Sigmoid colon (tissue), 7 donors: ENCODE data around the gene CFAP61. TPM values are rescaled to one million over a fixed set of nuclear protein-coding genes. Genes with fewer than 3 reads are reported as not detected.

Experiments
- DNase-seq: peaks from one replicate; pipeline ENCODE4 v3.0.0-alpha.2; 2019
- H3K27ac ChIP-seq, 4 donors: fragments of 200-600 bp; sonication (generic); one replicate each; pipeline ENCODE4 v1.5.1; 2016 to 2019; ENCODE audit warnings: mild to moderate bottlenecking in 1 of 4
- H3K27me3 ChIP-seq, 3 donors: fragments of 200-600 bp; sonication (generic); one replicate each; pipeline ENCODE4 v1.5.1; 2019; ENCODE audit warnings: mild to moderate bottlenecking in 1 of 3
- H3K36me3 ChIP-seq, 4 donors: fragments of 200-600 bp; sonication (generic); one replicate each; pipeline ENCODE4 v1.5.1; 2016 to 2019
- H3K4me1 ChIP-seq, 4 donors: fragments of 200-600 bp; sonication (generic); one replicate each; pipeline ENCODE4 v1.5.1; 2017 to 2019
- H3K4me3 ChIP-seq, 4 donors: fragments of 200-600 bp; sonication (generic); one replicate each; pipeline ENCODE4 v1.5.1; 2017 to 2019; ENCODE audit warnings: mild to moderate bottlenecking in 2 of 4, moderate library complexity in 1 of 4
- H3K9me3 ChIP-seq, 4 donors: fragments of 200-600 bp in 3 of 4; sonication (generic) in 3 of 4; one replicate each; pipeline versions ENCODE4 v1.5.1 to v1.6.1; 2013 to 2019
- CTCF ChIP-seq, 4 experiments: fragments of 450-650 bp in 3 of 4; fragments of 200-600 bp in 1 of 4; IDR thresholded peaks; one replicate each; pipeline ENCODE4 v1.5.1; 2016 to 2019; ENCODE audit warnings: antibody characterized with exemption in 4 of 4, mild to moderate bottlenecking in 3 of 4, moderate library complexity in 2 of 4
- EP300 ChIP-seq, 4 donors: sonication (generic); formaldehyde crosslinking; IDR thresholded peaks; one replicate each; pipeline ENCODE4 v1.6.1; 2017; ENCODE audit warnings: antibody characterized with exemption in 4 of 4
- POLR2A ChIP-seq, 2 donors: fragments of 450-650 bp; IDR thresholded peaks; one replicate each; pipeline ENCODE4 v1.6.1; 2016; ENCODE audit warnings: antibody characterized with exemption in 2 of 2, mild to moderate bottlenecking in 2 of 2, moderate library complexity in 2 of 2
- POLR2AphosphoS5 ChIP-seq, 4 donors: sonication (generic); formaldehyde crosslinking; IDR thresholded peaks; one replicate each; pipeline ENCODE4 v1.6.1; 2017; ENCODE audit warnings: antibody characterized with exemption in 4 of 4
- WGBS, 2 donors: extraction: QIAGEN DNeasy Blood & Tissue Kit; methylation state at CpG; one replicate each; pipeline ENCODE4 v1.1.7; 2013; 5-methylcytosine and 5-hydroxymethylcytosine counted together
- intact Hi-C: fragments of 100-400 bp; cut with DNase I; formaldehyde crosslinking; loops from one replicate; pipeline ENCODE4 v1.15.1; 2023
- polyA plus RNA-seq, 3 donors: library from polyadenylated mRNA; stranded (reverse); fragments of 200-250 nt; gene quantifications; one replicate each; pipeline ENCODE4 v1.2.3, GENCODE V29; 2013
- total RNA-seq, 4 donors: library from RNA; depleted of rRNA; stranded (reverse); fragments of >200 nt; gene quantifications; one replicate each; pipeline ENCODE4 v1.1.0, GENCODE V29; 2016
- donor health status: healthy with polysubstance abuse.
- donor health status: Bipolar disorder and iron deficiency.
- donor health status: healthy.

CFAP61 gene
- total and polyA plus RNA-seq, 7 donors = 0.15 to 2.0 (median 0.44) TPM; not detected in 3

GRCh38 chr20:20333866-20334265 lies 281.5 kb downstream of the CFAP61 start:
- Histone ChIP-seq H3K27ac (no peak overlapping the region), H3K27me3 (peaks cover 0 to 4% (median 0%) of the 10 kb centered on the region in 3 donors), H3K9me3 (peaks cover 0 to 3% (median 0%) of the 10 kb centered on the region in 4 donors), H3K4me1 (no peaks in the 10 kb centered on the region), H3K36me3 (no peaks in the 10 kb centered on the region), H3K4me3 (no peak overlapping the region)
- WGBS, 2 donors = 70 to 87% methylated on average over 6 of the region's 6 CpGs
- intact Hi-C loops = no loop called here
- DNase-seq = no peak
- TF ChIP-seq EP300 (IDR thresholded peaks at IDR 0.05) (no peak), POLR2A (IDR thresholded peaks at IDR 0.05) (no peak), CTCF (IDR thresholded peaks at IDR 0.05) (no peak), POLR2AphosphoS5 (IDR thresholded peaks at IDR 0.05) (no peak)

- Histone ChIP-seq H3K36me3 (no peaks in the 10 kb centered on the region), H3K4me3 (no peak overlapping the region), H3K4me1 (no peaks in the 10 kb centered on the region), H3K27ac (no peak overlapping the region), H3K9me3 (peaks cover 0 to 3% (median 0%) of the 10 kb centered on the region in 4 donors), H3K27me3 (peaks cover 0 to 4% (median 0%) of the 10 kb centered on the region in 3 donors)
- WGBS, 2 donors = 34 to 41% methylated on average over 5 of the region's 5 CpGs
- DNase-seq = no peak
- intact Hi-C loops = no loop called here
- TF ChIP-seq EP300 (IDR thresholded peaks at IDR 0.05) (no peak), POLR2A (IDR thresholded peaks at IDR 0.05) (no peak), POLR2AphosphoS5 (IDR thresholded peaks at IDR 0.05) (no peak), CTCF (IDR thresholded peaks at IDR 0.05) (no peak)
Observed at GRCh38 chr20:20334489-20334888, 282.2 kb downstream of the CFAP61 start.

GRCh38 chr20:20338133-20338730 lies 285.9 kb downstream of the CFAP61 start:
- no peak for DNase-seq
- Histone ChIP-seq H3K27ac (no peak overlapping the region), H3K4me1 (peaks cover 0 to 4% (median 0%) of the 10 kb centered on the region in 4 donors), H3K4me3 (no peak overlapping the region), H3K27me3 (peaks cover 0 to 4% (median 0%) of the 10 kb centered on the region in 3 donors), H3K9me3 (peaks cover 0 to 3% (median 0%) of the 10 kb centered on the region in 4 donors), H3K36me3 (no peaks in the 10 kb centered on the region)
- no peak for TF ChIP-seq POLR2A (IDR thresholded peaks at IDR 0.05)
- TF ChIP-seq EP300 (IDR thresholded peaks at IDR 0.05) = no peak
- no peak for TF ChIP-seq POLR2AphosphoS5 (IDR thresholded peaks at IDR 0.05)
- no peak for TF ChIP-seq CTCF (IDR thresholded peaks at IDR 0.05)
- intact Hi-C loops = no loop called here
- WGBS, 2 donors = 90 to 91% methylated on average over 14 of the region's 14 CpGs

- DNase-seq = no peak
- Histone ChIP-seq H3K4me1 (peaks cover 0 to 4% (median 0%) of the 10 kb centered on the region in 4 donors), H3K27ac (no peak overlapping the region), H3K36me3 (no peaks in the 10 kb centered on the region), H3K9me3 (peaks cover 0 to 3% (median 0%) of the 10 kb centered on the region in 4 donors), H3K27me3 (peaks cover 0 to 8% (median 0%) of the 10 kb centered on the region in 3 donors), H3K4me3 (no peak overlapping the region)
- TF ChIP-seq EP300 (IDR thresholded peaks at IDR 0.05) (no peak), POLR2A (IDR thresholded peaks at IDR 0.05) (no peak), CTCF (IDR thresholded peaks at IDR 0.05) (no peak), POLR2AphosphoS5 (IDR thresholded peaks at IDR 0.05) (no peak)
- WGBS, 2 donors = 89 to 92% methylated on average over 16 of the region's 16 CpGs
- intact Hi-C loops = no loop called here
Observed at GRCh38 chr20:20340443-20340842, 288.1 kb downstream of the CFAP61 start.
